ENCODE measurements around the gene RNF32. TPM values are rescaled to one million over a fixed set of nuclear protein-coding genes. Genes with fewer than 3 reads are reported as not detected.

RNF32 gene
- total and polyA plus RNA-seq, 10 donors = 0.28 to 2.8 (median 0.75) TPM; not detected in 1

GRCh38 chr7:156621652-156622051 is 18.9 kb upstream of the RNF32 start:
- Histone ChIP-seq H3K27ac (no peak overlapping the region), H3K9me3 (peaks cover 0 to 16% (median 4%) of the 10 kb centered on the region in 8 donors), H3K4me3 (no peak overlapping the region), H3K4me1 (peaks cover 0 to 5% (median 2%) of the 10 kb centered on the region in 6 donors), H3K27me3 (replicated peaks in 1 of 7) (peaks cover 0 to 38% (median 17%) of the 10 kb centered on the region in 7 donors), H3K36me3 (no peaks in the 10 kb centered on the region)
- intact Hi-C loops (cut with DNase I; ENCODE audit: low total_unique reads) = no loop called here
- TF ChIP-seq POLR2AphosphoS5 (IDR thresholded peaks at IDR 0.05) = no peak
- TF ChIP-seq CTCF (IDR thresholded peaks at IDR 0.05 in 8 of 11, conservative IDR thresholded peaks at IDR 0.05 in 3 of 11) = no peak
- no peak for TF ChIP-seq POLR2A (IDR thresholded peaks at IDR 0.05)
- no peak for DNase-seq

GRCh38 chr7:156625580-156625979 is 15.0 kb upstream of the RNF32 start:
- H3K4me3 ChIP-seq = no peak overlapping the region
- peaks cover 0 to 51% (median 35%) of the 10 kb centered on the region in 8 donors for H3K9me3 ChIP-seq
- TF ChIP-seq POLR2AphosphoS5 (IDR thresholded peaks at IDR 0.05) (no peak), CTCF (IDR thresholded peaks at IDR 0.05 in 8 of 11, conservative IDR thresholded peaks at IDR 0.05 in 3 of 11) (no peak), POLR2A (IDR thresholded peaks at IDR 0.05) (no peak)
- H3K27ac ChIP-seq = no peak overlapping the region
- 84 to 91% (median 85%) methylated on average over 2 of the region's 2 CpGs for WGBS, 5 donors
- no peak for DNase-seq
- H3K27me3 ChIP-seq (replicated peaks in 1 of 7) = no peaks in the 10 kb centered on the region
- H3K4me1 ChIP-seq = no peaks in the 10 kb centered on the region
- intact Hi-C loops (cut with DNase I; ENCODE audit: low total_unique reads) = no loop called here
- no peaks in the 10 kb centered on the region for H3K36me3 ChIP-seq

GRCh38 chr7:156626220-156626895 is 14.2 kb upstream of the RNF32 start:
- DNase-seq = no peak
- Histone ChIP-seq H3K27ac (no peak overlapping the region), H3K36me3 (no peaks in the 10 kb centered on the region), H3K9me3 (peaks cover 0 to 46% (median 33%) of the 10 kb centered on the region in 8 donors), H3K27me3 (replicated peaks in 1 of 7) (no peaks in the 10 kb centered on the region), H3K4me1 (no peaks in the 10 kb centered on the region), H3K4me3 (no peak overlapping the region)
- 86 to 94% (median 92%) methylated on average over 7 of the region's 7 CpGs for WGBS, 5 donors
- intact Hi-C loops (cut with DNase I; ENCODE audit: low total_unique reads) = no loop called here
- no peak for TF ChIP-seq CTCF (IDR thresholded peaks at IDR 0.05 in 8 of 11, conservative IDR thresholded peaks at IDR 0.05 in 3 of 11)

- Histone ChIP-seq H3K27ac (no peak overlapping the region), H3K36me3 (no peaks in the 10 kb centered on the region), H3K4me3 (no peak overlapping the region), H3K27me3 (replicated peaks in 1 of 7) (no peaks in the 10 kb centered on the region), H3K9me3 (peaks cover 0 to 37% (median 27%) of the 10 kb centered on the region in 8 donors), H3K4me1 (no peaks in the 10 kb centered on the region)
- intact Hi-C loops (cut with DNase I; ENCODE audit: low total_unique reads) = no loop called here
- no peak for DNase-seq
- TF ChIP-seq CTCF (IDR thresholded peaks at IDR 0.05 in 8 of 11, conservative IDR thresholded peaks at IDR 0.05 in 3 of 11) = no peak
- TF ChIP-seq POLR2AphosphoS5 (IDR thresholded peaks at IDR 0.05) = no peak
- TF ChIP-seq POLR2A (IDR thresholded peaks at IDR 0.05) = no peak
Observed at GRCh38 chr7:156628562-156628961, 12.0 kb upstream of the RNF32 start.
